CD4-positive, alpha-beta T cell treated with Interleukin-21 for 1 hour (primary cell): ENCODE measurements around the gene OTOG.

ENCODE experiments used
- DNase-seq: peaks from one replicate; pipeline ENCODE4 v3.0.0-alpha.2; 2020

OTOG gene

GRCh38 chr11:17634776-17635550, 87.9 kb downstream of the OTOG start:
- DNase-seq, result no peak

GRCh38 chr11:17635551-17635938, 88.5 kb downstream of the OTOG start:
- no peak for DNase-seq

- DNase-seq, result no peak
These were observed 89.7 kb downstream of the OTOG start for GRCh38 chr11:17636721-17637120.

- DNase-seq, result no peak
These were observed 90.8 kb downstream of the OTOG start for GRCh38 chr11:17637901-17638300.

- no peak for DNase-seq
These were observed 91.3 kb downstream of the OTOG start for GRCh38 chr11:17638311-17638710.

GRCh38 chr11:17639091-17639490, 92.0 kb downstream of the OTOG start:
- DNase-seq, result no peak

GRCh38 chr11:17639781-17640180, 92.7 kb downstream of the OTOG start:
- no peak for DNase-seq

GRCh38 chr11:17640493-17641164, 93.6 kb downstream of the OTOG start:
- DNase-seq, result no peak

GRCh38 chr11:17641792-17642350, 94.8 kb downstream of the OTOG start:
- DNase-seq, result no peak

GRCh38 chr11:17642370-17642769, 95.3 kb downstream of the OTOG start:
- DNase-seq, result no peak

GRCh38 chr11:17642980-17643379, 95.9 kb downstream of the OTOG start:
- no peak for DNase-seq

- no peak for DNase-seq
These were observed 96.7 kb downstream of the OTOG start for GRCh38 chr11:17643506-17644405.

GRCh38 chr11:17645190-17645970, 98.3 kb downstream of the OTOG start:
- DNase-seq, result no peak

- DNase-seq, result no peak
These were observed 99.5 kb downstream of the OTOG start for GRCh38 chr11:17646451-17647145.

- no peak for DNase-seq
These were observed 101.5 kb downstream of the OTOG start for GRCh38 chr11:17648528-17648927.

- DNase-seq, result no peak
These were observed 102.2 kb downstream of the OTOG start for GRCh38 chr11:17649261-17649660.

GRCh38 chr11:17649696-17650095, 102.6 kb downstream of the OTOG start:
- no peak for DNase-seq

GRCh38 chr11:17650127-17650911, 103.3 kb downstream of the OTOG start:
- DNase-seq, result no peak

- no peak for DNase-seq
These were observed 104.0 kb downstream of the OTOG start for GRCh38 chr11:17651061-17651460.

- no peak for DNase-seq
These were observed 104.6 kb downstream of the OTOG start for GRCh38 chr11:17651681-17652080.

- no peak for DNase-seq
These were observed 105.5 kb downstream of the OTOG start for GRCh38 chr11:17652556-17652955.
